Esophagus mucosa (tissue), 1 donor: ENCODE results near the gene MTOR. TPM values are rescaled to one million over a fixed set of nuclear protein-coding genes. Genes with fewer than 3 reads are reported as not detected.

Experiments used
- ATAC-seq: fragments of 200-7000 bp; cut with Tn5 transposase; one replicate; pipeline ENCODE4 v1.9.1; 2020
- total RNA-seq: library from RNA; stranded (reverse); gene quantifications from one replicate; pipeline ENCODE4 v1.2.4, GENCODE V29; 2023
- donor health status: DM: yes; HTN: yes; CAD: no.

Gene MTOR
- total RNA-seq, 1 donor from 2014 or later: 24.0 TPM

GRCh38 chr1:11059968-11060830 lies 202.2 kb downstream of the MTOR start, which contains the start of gene SRM:
Gene SRM, minus strand, starts transcription at chr1:11060018. Its CDS starts 75 bp downstream, at chr1:11059943.
- peak; percentile 98 for ATAC-seq

GRCh38 chr1:11059155-11059967 lies 203.0 kb downstream of the MTOR start:
- ATAC-seq: peak; percentile 22

GRCh38 chr1:11058595-11059154 lies 203.7 kb downstream of the MTOR start:
- no peak for ATAC-seq

GRCh38 chr1:11058026-11058425 lies 204.3 kb downstream of the MTOR start:
- no peak for ATAC-seq

- ATAC-seq: no peak
Measured at GRCh38 chr1:11057477-11057876, 204.9 kb downstream of the MTOR start.

Other genes with a start within 250 kb of the MTOR start
- 94.1 TPM for gene TARDBP, start 249.9 kb downstream of the MTOR start, total RNA-seq
- not detected for gene MASP2, start 215.3 kb downstream of the MTOR start, total RNA-seq
- 54.6 TPM for gene SRM, start 202.5 kb downstream of the MTOR start, total RNA-seq
- gene EXOSC10, start 162.7 kb downstream of the MTOR start, total RNA-seq: 35.2 TPM
- gene ANGPTL7, start 73.2 kb downstream of the MTOR start, total RNA-seq: not detected
- 7.6 TPM for gene UBIAD1, start 10.6 kb upstream of the MTOR start, total RNA-seq
- not detected for gene DISP3, start 216.6 kb upstream of the MTOR start, total RNA-seq